B cell (primary cell): ENCODE data around the gene TCEAL9. TPM values are rescaled to one million over a fixed set of nuclear protein-coding genes. Genes with fewer than 3 reads are reported as not detected.

Experiments
- ATAC-seq: fragments of 200-7000 bp; cut with Tn5 transposase; one replicate; pipeline ENCODE4 v1.10.0; 2021; ENCODE audit warnings: low read depth, mild to moderate bottlenecking, moderate number of reproducible peaks, moderate library complexity
- CTCF ChIA-PET: fragments of 350-600 bp; sonication (Branson Sonifier 250); formaldehyde crosslinking; loops from one replicate; lab custom pipeline; 2021; ENCODE audit warnings: antibody characterized with exemption, inconsistent platforms; lab: Charles Lee
- POLR2A ChIA-PET: fragments of 350-600 bp; sonication (Branson Sonifier 250); formaldehyde crosslinking; loops from one replicate; lab custom pipeline; 2021; ENCODE audit warnings: antibody characterized with exemption; lab: Charles Lee
- DNase-seq: peaks from one replicate; pipeline ENCODE4 v3.0.0; 2013
- H2AFZ ChIP-seq: 2 replicates; pipeline ENCODE4 v1.6.1; 2012; ENCODE audit warnings: mild to moderate bottlenecking, low read depth, low read length; ENCODE audit not compliant: insufficient read depth, poor library complexity, severe bottlenecking
- H3K27ac ChIP-seq, 2 donors: 1 replicate in 1 of 2; 2 replicates in 1 of 2; pipeline ENCODE4 v1.5.1; 2012 to 2013; ENCODE audit warnings: low read length in 2 of 2, mild to moderate bottlenecking in 2 of 2, moderate library complexity in 1 of 2
- H3K27me3 ChIP-seq, 4 experiments: fragments of 200-600 bp in 1 of 4; sonication (generic) in 1 of 4; replicated peaks in 1 of 4; 1 replicate in 2 of 4; 2 replicates in 2 of 4; pipeline versions ENCODE4 v1.6.1 to v1.7.0; 2013 to 2016; ENCODE audit warnings: low read length in 3 of 4, mild to moderate bottlenecking in 2 of 4, mixed read lengths in 1 of 4, moderate library complexity in 1 of 4; ENCODE audit not compliant: insufficient read depth in 4 of 4, control insufficient read depth in 3 of 4; ENCODE audit errors: control extremely low read depth in 1 of 4
- H3K36me3 ChIP-seq, 2 experiments: replicated peaks in 1 of 2; 1 replicate in 1 of 2; 2 replicates in 1 of 2; pipeline versions ENCODE4 v1.6.1 to v1.7.1; 2013; ENCODE audit warnings: low read length in 1 of 2; ENCODE audit not compliant: insufficient read depth in 2 of 2, control insufficient read depth in 1 of 2; ENCODE audit errors: control extremely low read depth in 1 of 2, extremely low read depth in 1 of 2
- H3K4me1 ChIP-seq, 2 donors: fragments of 200-600 bp in 1 of 2; sonication (generic) in 1 of 2; 1 replicate in 1 of 2; 2 replicates in 1 of 2; pipeline versions ENCODE4 v1.5.1 to v1.6.1; 2013 to 2017; ENCODE audit warnings: low read length in 2 of 2; ENCODE audit not compliant: control insufficient read depth in 2 of 2, insufficient read depth in 2 of 2
- H3K4me2 ChIP-seq: replicated peaks from 2 replicates; pipeline ENCODE3; 2012; ENCODE audit warnings: mild to moderate bottlenecking, low read depth, low read length; ENCODE audit not compliant: poor library complexity, severe bottlenecking
- H3K4me3 ChIP-seq, 5 experiments: fragments of 200-600 bp in 1 of 5; sonication (generic) in 1 of 5; 1 replicate in 3 of 5; 2 replicates in 2 of 5; pipeline versions ENCODE4 v1.5.1 to v1.7.0; 2011 to 2016; ENCODE audit warnings: low read length in 4 of 5, mild to moderate bottlenecking in 4 of 5, low read depth in 2 of 5, control low read depth in 1 of 5, moderate library complexity in 1 of 5; ENCODE audit not compliant: insufficient read depth in 1 of 5; ENCODE audit errors: control extremely low read depth in 1 of 5, extremely low read depth in 1 of 5
- H3K79me2 ChIP-seq: fragments of 200-600 bp; sonication (generic); one replicate; pipeline ENCODE4 v1.6.0; 2016; ENCODE audit warnings: low read length; ENCODE audit not compliant: control insufficient read depth, insufficient read depth
- H3K9ac ChIP-seq: fragments of 200-600 bp; sonication (generic); 2 replicates; pipeline ENCODE4 v1.6.1; 2017; ENCODE audit warnings: mild to moderate bottlenecking, low read length, moderate library complexity
- H3K9me3 ChIP-seq, 3 donors: one replicate each; pipeline versions ENCODE4 v1.6.1 to v1.7.1; 2013; ENCODE audit warnings: low read length in 2 of 3; ENCODE audit not compliant: control insufficient read depth in 2 of 3, insufficient read depth in 1 of 3; ENCODE audit errors: control extremely low read depth in 1 of 3
- H4K20me1 ChIP-seq: 2 replicates; pipeline ENCODE4 v1.6.0; 2012; ENCODE audit warnings: mild to moderate bottlenecking, low read length; ENCODE audit not compliant: insufficient read depth, control insufficient read depth, poor library complexity, severe bottlenecking
- H3K27ac Mint-ChIP-seq: one replicate; pipeline ENCODE4 v1.8.0; 2021; ENCODE audit warnings: mixed read lengths
- H3K27me3 Mint-ChIP-seq: one replicate; pipeline ENCODE4 v1.8.0; 2021; ENCODE audit warnings: mixed read lengths
- H3K4me1 Mint-ChIP-seq: one replicate; pipeline ENCODE4 v1.8.0; 2021; ENCODE audit warnings: mixed read lengths
- H3K4me3 Mint-ChIP-seq: one replicate; pipeline ENCODE4 v1.8.0; 2021; ENCODE audit warnings: mixed read lengths
- H3K9me3 Mint-ChIP-seq: one replicate; pipeline ENCODE4 v1.8.0; 2022; ENCODE audit warnings: mixed read lengths; ENCODE audit not compliant: insufficient read depth
- CTCF ChIP-seq: fragments of 200-600 bp; IDR thresholded peaks from one replicate; pipeline ENCODE4 v1.8.0; 2022; ENCODE audit warnings: antibody characterized with exemption, mild to moderate bottlenecking
- EZH2 ChIP-seq: IDR thresholded peaks from 2 replicates; pipeline ENCODE4 v1.6.1; 2012; ENCODE audit warnings: borderline replicate concordance, low read depth, mild to moderate bottlenecking, moderate library complexity, low read length; ENCODE audit not compliant: insufficient read depth, poor library complexity, severe bottlenecking
- WGBS: methylation state at CpG from one replicate; pipeline ENCODE4 v1.1.5; 2013; ENCODE audit warnings: missing lambda C conversion rate; ENCODE audit not compliant: insufficient coverage; 5-methylcytosine and 5-hydroxymethylcytosine counted together
- intact Hi-C: fragments of 100-400 bp; cut with micrococcal nuclease; formaldehyde crosslinking; loops from one replicate; pipeline ENCODE4 v1.10.0; 2022
- polyA plus RNA-seq: library from polyadenylated mRNA; depleted of rRNA; stranded (reverse); fragments of >200 nt; gene quantifications from 2 replicates; pipeline ENCODE4 v1.2.3, GENCODE V29; 2012
- total RNA-seq, 2 donors: library from RNA; stranded (reverse); fragments of 120-200 nt in 1 of 2; gene quantifications; 1 replicate in 1 of 2; 2 replicates in 1 of 2; pipeline versions ENCODE4 v1.2.3 to v1.2.4, GENCODE V29; 2013 to 2022

The TCEAL9 gene
- total and polyA plus RNA-seq, 2 donors (not counting 1 experiment from before 2014, with no cell fraction given): 0.34 to 0.42 TPM

DNA sequence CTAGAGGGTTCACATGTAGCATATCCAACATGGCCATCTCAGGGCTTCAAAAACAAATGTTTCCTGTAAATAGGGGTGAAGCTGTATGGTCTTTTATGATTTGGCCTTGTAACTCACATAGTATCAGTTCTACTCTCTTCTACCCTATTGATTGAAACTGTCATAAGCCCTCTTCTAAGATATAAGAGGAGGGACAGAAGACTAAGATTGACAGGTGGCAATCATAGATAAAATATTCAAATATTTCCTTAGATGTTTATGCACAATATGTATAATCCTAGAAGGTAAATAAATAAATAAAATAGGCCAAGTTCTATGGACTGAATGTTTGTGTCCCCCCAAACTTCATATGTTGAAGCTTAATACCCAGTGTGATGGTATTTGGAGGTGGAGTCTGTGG lies 13.2 kb downstream of the TCEAL9 start:
- H3K9ac ChIP-seq: no peak overlapping the region
- H3K4me1 ChIP-seq: no peaks in the 10 kb centered on the region
- TF ChIP-seq EZH2 (no peak), CTCF (no peak)
- no peak overlapping the region for H3K27ac Mint-ChIP-seq
- no peaks in the 10 kb centered on the region for H3K79me2 ChIP-seq
- H3K9me3 Mint-ChIP-seq: no peaks in the 10 kb centered on the region
- H2AFZ ChIP-seq: no peak overlapping the region
- intact Hi-C loops: no loop called here
- no peak for DNase-seq
- H3K36me3 ChIP-seq: no peaks in the 10 kb centered on the region
- no peaks in the 10 kb centered on the region for H3K4me1 Mint-ChIP-seq
- H3K9me3 ChIP-seq: no peaks in the 10 kb centered on the region
- H3K27me3 ChIP-seq: no peaks in the 10 kb centered on the region
- H3K27me3 Mint-ChIP-seq: peaks cover under 1% of the 10 kb centered on the region
- no peak overlapping the region for H3K4me2 ChIP-seq
- no peak for ATAC-seq
- no peak overlapping the region for H3K4me3 ChIP-seq
- no peak overlapping the region for H3K27ac ChIP-seq
- H3K4me3 Mint-ChIP-seq: no peak overlapping the region
- POLR2A ChIA-PET: no interaction called here
- CTCF ChIA-PET: no interaction called here
- H4K20me1 ChIP-seq: no peaks in the 10 kb centered on the region

DNA sequence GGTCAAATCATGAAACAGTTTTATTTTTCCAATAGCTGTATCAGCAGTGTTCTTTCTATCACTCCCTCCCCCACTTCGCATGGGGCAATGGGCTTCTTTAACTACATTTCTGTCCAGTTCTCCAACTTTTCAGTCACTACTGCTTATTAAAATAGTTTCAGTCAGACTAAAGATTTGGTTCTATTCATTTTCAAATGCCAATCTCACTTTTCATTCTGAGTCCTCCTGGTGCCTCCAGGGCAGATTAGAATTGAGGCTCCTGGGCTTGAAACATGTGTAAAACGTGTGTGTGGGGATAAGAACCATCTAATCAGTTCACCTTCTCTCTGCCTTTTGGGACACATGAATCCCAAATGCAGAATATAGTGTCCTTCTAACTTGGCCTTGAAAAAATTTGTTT lies 16.6 kb downstream of the TCEAL9 start:
- no peak overlapping the region for H3K4me3 ChIP-seq
- Mint-ChIP-seq H3K27me3 (peaks cover 13% of the 10 kb centered on the region), H3K9me3 (no peaks in the 10 kb centered on the region), H3K27ac (no peak overlapping the region), H3K4me1 (peaks cover 7% of the 10 kb centered on the region), H3K4me3 (no peak overlapping the region)
- DNase-seq: no peak
- ChIA-PET CTCF (no interaction called here), POLR2A (no interaction called here)
- H3K79me2 ChIP-seq: no peaks in the 10 kb centered on the region
- no peak overlapping the region for H2AFZ ChIP-seq
- intact Hi-C loops: no loop called here
- H3K4me2 ChIP-seq: no peak overlapping the region
- no CpG with 5 or more reads among the region's 2 CpGs for WGBS
- H3K9ac ChIP-seq: no peak overlapping the region
- H3K27me3 ChIP-seq: peaks cover 0 to 6% (median 0%) of the 10 kb centered on the region in 4 experiments
- H3K36me3 ChIP-seq: no peaks in the 10 kb centered on the region
- H3K27ac ChIP-seq: no peak overlapping the region
- no peak for ATAC-seq
- H4K20me1 ChIP-seq: no peaks in the 10 kb centered on the region
- TF ChIP-seq CTCF (no peak), EZH2 (no peak)
- H3K4me1 ChIP-seq: peaks cover 0 to 6% of the 10 kb centered on the region in 2 donors
- no peaks in the 10 kb centered on the region for H3K9me3 ChIP-seq
